GM21423 (cell line): ENCODE results near the gene FAM114A1.

ENCODE experiments used
- ATAC-seq: cut with Tn5 transposase; IDR thresholded peaks from one replicate; pipeline ENCODE4 v1.9.1; 2021; ENCODE audit warnings: mild to moderate bottlenecking, moderate library complexity; ENCODE audit not compliant: unreplicated experiment

Gene FAM114A1

GRCh38 chr4:38867478-38868058, at the start of gene FAM114A1:
TSS of gene FAM114A1 (plus strand) at chr4:38867806. CDS start at chr4:38878079, 10,273 bp downstream.
- peak; percentile 94 for ATAC-seq

GRCh38 chr4:38818441-38818976, 49.1 kb upstream of the FAM114A1 start:
- peak; percentile 59 for ATAC-seq

- no peak for ATAC-seq
These were observed 48.0 kb upstream of the FAM114A1 start for GRCh38 chr4:38819569-38819968.

- peak; percentile 39 for ATAC-seq
These were observed 47.1 kb upstream of the FAM114A1 start for GRCh38 chr4:38820329-38821061.

- no peak for ATAC-seq
These were observed 45.9 kb upstream of the FAM114A1 start for GRCh38 chr4:38821739-38822138.

GRCh38 chr4:38822748-38823303, 44.8 kb upstream of the FAM114A1 start:
- no peak for ATAC-seq

GRCh38 chr4:38823766-38824165, 43.8 kb upstream of the FAM114A1 start:
- ATAC-seq, result no peak

GRCh38 chr4:38829237-38829636, 38.4 kb upstream of the FAM114A1 start:
- no peak for ATAC-seq

- no peak for ATAC-seq
These were observed 36.0 kb upstream of the FAM114A1 start for GRCh38 chr4:38831653-38832052.

GRCh38 chr4:38832206-38832605, 35.4 kb upstream of the FAM114A1 start:
- no peak for ATAC-seq

GRCh38 chr4:38832624-38833528, 34.7 kb upstream of the FAM114A1 start:
- ATAC-seq, result no peak

GRCh38 chr4:38834570-38834969, 33.0 kb upstream of the FAM114A1 start:
- ATAC-seq, result no peak

GRCh38 chr4:38837334-38837733, 30.3 kb upstream of the FAM114A1 start:
- ATAC-seq, result no peak

GRCh38 chr4:38837849-38838248, 29.8 kb upstream of the FAM114A1 start:
- ATAC-seq, result no peak

GRCh38 chr4:38842994-38843393, 24.6 kb upstream of the FAM114A1 start:
- ATAC-seq, result no peak

- no peak for ATAC-seq
These were observed 21.6 kb upstream of the FAM114A1 start for GRCh38 chr4:38846015-38846414.

- no peak for ATAC-seq
These were observed 12.1 kb upstream of the FAM114A1 start for GRCh38 chr4:38855466-38855865.

GRCh38 chr4:38856046-38856445, 11.6 kb upstream of the FAM114A1 start:
- no peak for ATAC-seq

- no peak for ATAC-seq
These were observed 10.9 kb upstream of the FAM114A1 start, which contains the start of gene TLR6 for GRCh38 chr4:38856524-38857337. TSS of gene TLR6 (minus strand) at chr4:38856817. CDS start at chr4:38829473, 27,344 bp downstream.
